Caki2 (cell line): ENCODE results near the gene CCDC194. TPM values are rescaled to one million over a fixed set of nuclear protein-coding genes. Genes with fewer than 3 reads are reported as not detected.

Source experiments
- DNase-seq: peaks from one replicate; pipeline ENCODE4 v3.0.0-alpha.2; 2015; ENCODE audit warnings: low read depth
- in situ Hi-C: cut with HindIII; loops from 2 replicates; pipeline ENCODE4 v1.10.0; 2016; ENCODE audit warnings: low sequenced_read_pairs, low pct_unique_long_range_greater_than_20kb, mixed read lengths
- total RNA-seq: library from RNA; depleted of rRNA; stranded (reverse); fragments of >200 nt; shearing (Covaris generic); gene quantifications from 2 replicates; pipeline ENCODE4 v1.2.3, GENCODE V29; 2014; ENCODE audit warnings: low replicate concordance; rRNA removed

Gene CCDC194
- total RNA-seq, 1 experiment from 2014 or later = not detected

- no peak for DNase-seq
- in situ Hi-C loops = no loop called here
Observed at GRCh38 chr19:17347877-17348276, 46.1 kb downstream of the CCDC194 start.

GRCh38 chr19:17347361-17347760 is 46.6 kb downstream of the CCDC194 start:
- in situ Hi-C loops = no loop called here
- no peak for DNase-seq

- in situ Hi-C loops = no loop called here
- DNase-seq = peak; percentile 48
Observed at GRCh38 chr19:17346109-17346671, 47.8 kb downstream of the CCDC194 start.

- no peak for DNase-seq
- in situ Hi-C loops = no loop called here
Observed at GRCh38 chr19:17341845-17342244, 52.2 kb downstream of the CCDC194 start.

- in situ Hi-C loops = no loop called here
- DNase-seq = no peak
Observed at GRCh38 chr19:17341386-17341785, 52.6 kb downstream of the CCDC194 start.

GRCh38 chr19:17340871-17341357 is 53.1 kb downstream of the CCDC194 start:
- peak; percentile 51 for DNase-seq
- in situ Hi-C loops = no loop called here

Other genes with a start within 250 kb of the CCDC194 start
- gene USE1, start 178.8 kb downstream of the CCDC194 start, total RNA-seq = 59.3 and 78.1 TPM in 2 replicates
- gene OCEL1, start 168.0 kb downstream of the CCDC194 start, total RNA-seq = 6.5 and 26.0 TPM in 2 replicates
- gene NR2F6, start 148.3 kb downstream of the CCDC194 start, total RNA-seq = 121 and 145 TPM in 2 replicates
- gene USHBP1, start 129.5 kb downstream of the CCDC194 start, total RNA-seq = not detected in 2 replicates
- gene BABAM1, start 126.8 kb downstream of the CCDC194 start, total RNA-seq = 247 and 320 TPM in 2 replicates
- 0.51 TPM in 1 of 2 replicates, not detected in the other for gene ANKLE1, start 112.3 kb downstream of the CCDC194 start, total RNA-seq
- 38.9 and 49.9 TPM in 2 replicates for gene ABHD8, start 90.8 kb downstream of the CCDC194 start, total RNA-seq
- gene MRPL34, start 88.3 kb downstream of the CCDC194 start, total RNA-seq = 21.0 and 38.9 TPM in 2 replicates
- 17.9 and 23.5 TPM in 2 replicates for gene DDA1, start 84.6 kb downstream of the CCDC194 start, total RNA-seq
- 4.6 and 5.4 TPM in 2 replicates for gene ANO8, start 59.3 kb downstream of the CCDC194 start, total RNA-seq
- gene GTPBP3, start 56.6 kb downstream of the CCDC194 start, total RNA-seq = 49.6 and 61.3 TPM in 2 replicates
- gene PLVAP, start 16.9 kb downstream of the CCDC194 start, total RNA-seq = not detected in 2 replicates
- gene BST2, start 11.4 kb upstream of the CCDC194 start, total RNA-seq = 25.1 and 26.8 TPM in 2 replicates
- 77.8 and 129 TPM in 2 replicates for gene MVB12A, start 25.9 kb upstream of the CCDC194 start, total RNA-seq
- not detected in 2 replicates for gene TMEM221, start 54.5 kb upstream of the CCDC194 start, total RNA-seq
- gene NXNL1, start 66.7 kb upstream of the CCDC194 start, total RNA-seq = not detected in 2 replicates
- 18.2 and 44.5 TPM in 2 replicates for gene SLC27A1, start 76.3 kb upstream of the CCDC194 start, total RNA-seq
- gene PGLS, start 117.5 kb upstream of the CCDC194 start, total RNA-seq = 197 and 233 TPM in 2 replicates
- gene COLGALT1, start 161.5 kb upstream of the CCDC194 start, total RNA-seq = 133 and 145 TPM in 2 replicates